LNCAP (cell line): Measurements from ENCODE around the gene GNL2.

Experiments
- TF ChIP-seq, protein P1 (sequence below): fragments of 450-650 bp; IDR thresholded peaks from 2 replicates; pipeline ENCODE4 v1.5.1; 2017; ENCODE audit warnings: mild to moderate bottlenecking

GNL2 gene

DNA sequence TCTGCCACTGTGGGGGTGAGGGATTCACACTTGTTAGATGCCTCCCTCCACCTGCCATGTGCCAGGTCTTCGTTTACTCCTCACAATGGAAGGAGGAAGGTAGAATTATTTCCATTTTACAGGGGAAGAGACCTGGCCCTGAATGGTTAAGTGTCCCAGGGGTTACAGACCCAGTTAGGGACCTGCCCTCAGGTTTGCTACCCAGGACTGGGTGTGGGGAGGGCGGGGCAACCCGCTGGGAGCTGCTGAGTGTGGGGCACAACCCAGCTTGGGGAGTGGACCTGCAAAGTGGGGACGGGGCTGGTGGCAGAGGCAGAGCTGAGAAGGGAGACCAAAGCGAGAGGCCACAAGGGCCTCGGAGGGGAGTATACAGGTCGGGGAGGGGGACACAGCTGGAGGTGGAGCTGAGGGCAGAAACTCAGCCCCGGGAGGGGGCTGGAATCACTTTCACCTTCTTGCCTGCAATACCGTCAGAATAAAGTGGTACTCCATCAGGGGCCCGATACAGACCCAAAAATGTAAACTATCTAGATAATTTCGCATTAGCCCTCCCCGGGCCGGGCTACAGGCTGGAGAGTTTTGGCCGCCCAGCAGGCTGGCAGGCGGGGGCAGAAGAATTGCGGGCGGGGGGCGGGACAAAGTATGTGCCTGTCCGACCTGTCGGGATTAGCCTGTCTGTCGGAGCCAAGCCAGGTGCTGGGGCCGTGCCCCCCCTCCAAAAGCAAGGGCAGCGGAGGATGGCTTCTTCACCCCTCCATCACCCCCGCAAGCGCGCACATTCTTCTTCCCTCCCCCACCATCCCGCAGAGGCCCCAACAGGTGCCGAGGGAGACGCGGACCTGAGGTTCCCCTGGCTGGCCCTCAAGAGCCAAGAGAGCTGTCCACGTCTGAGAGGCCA is 37.6 kb upstream of the GNL2 start:
- TF ChIP-seq, protein P1, sequence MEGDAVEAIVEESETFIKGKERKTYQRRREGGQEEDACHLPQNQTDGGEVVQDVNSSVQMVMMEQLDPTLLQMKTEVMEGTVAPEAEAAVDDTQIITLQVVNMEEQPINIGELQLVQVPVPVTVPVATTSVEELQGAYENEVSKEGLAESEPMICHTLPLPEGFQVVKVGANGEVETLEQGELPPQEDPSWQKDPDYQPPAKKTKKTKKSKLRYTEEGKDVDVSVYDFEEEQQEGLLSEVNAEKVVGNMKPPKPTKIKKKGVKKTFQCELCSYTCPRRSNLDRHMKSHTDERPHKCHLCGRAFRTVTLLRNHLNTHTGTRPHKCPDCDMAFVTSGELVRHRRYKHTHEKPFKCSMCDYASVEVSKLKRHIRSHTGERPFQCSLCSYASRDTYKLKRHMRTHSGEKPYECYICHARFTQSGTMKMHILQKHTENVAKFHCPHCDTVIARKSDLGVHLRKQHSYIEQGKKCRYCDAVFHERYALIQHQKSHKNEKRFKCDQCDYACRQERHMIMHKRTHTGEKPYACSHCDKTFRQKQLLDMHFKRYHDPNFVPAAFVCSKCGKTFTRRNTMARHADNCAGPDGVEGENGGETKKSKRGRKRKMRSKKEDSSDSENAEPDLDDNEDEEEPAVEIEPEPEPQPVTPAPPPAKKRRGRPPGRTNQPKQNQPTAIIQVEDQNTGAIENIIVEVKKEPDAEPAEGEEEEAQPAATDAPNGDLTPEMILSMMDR, result no peak

- TF ChIP-seq, protein P1, result no peak
Measured at GRCh38 chr1:37631036-37631435, 35.3 kb upstream of the GNL2 start.

DNA sequence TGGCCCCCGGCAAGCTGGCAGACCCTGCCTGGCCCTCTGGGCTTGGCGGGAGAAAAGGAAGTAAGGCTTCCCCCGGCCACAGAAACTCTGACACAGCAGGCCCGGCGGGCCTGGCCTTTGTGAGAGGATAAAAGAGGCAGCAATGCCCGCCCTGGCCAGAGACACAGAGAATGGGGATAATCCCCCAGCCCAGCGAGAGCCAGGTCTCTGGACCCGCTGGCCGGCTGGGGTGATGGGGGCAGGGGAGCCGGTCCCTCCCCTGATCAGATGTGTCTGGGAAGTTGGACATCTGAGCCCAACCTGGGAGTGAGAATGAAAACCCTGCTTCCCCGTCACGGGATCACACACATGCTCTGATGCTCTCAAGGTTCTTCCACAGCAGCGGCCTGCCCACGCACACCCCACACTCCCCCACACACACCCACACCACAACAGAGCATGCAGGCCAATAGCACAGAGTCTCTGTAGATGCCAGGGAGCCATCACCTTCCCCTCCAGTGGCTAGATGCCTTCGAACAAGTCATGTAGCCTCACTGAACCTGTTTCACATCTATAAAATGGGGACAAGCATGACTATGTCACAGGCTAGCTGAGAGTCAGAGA is 34.8 kb upstream of the GNL2 start:
- TF ChIP-seq, protein P1, result no peak

GRCh38 chr1:37629726-37630425 is 34.1 kb upstream of the GNL2 start:
- TF ChIP-seq, protein P1, result no peak

- TF ChIP-seq, protein P1, result no peak
Measured at GRCh38 chr1:37629008-37629407, 33.3 kb upstream of the GNL2 start.

DNA sequence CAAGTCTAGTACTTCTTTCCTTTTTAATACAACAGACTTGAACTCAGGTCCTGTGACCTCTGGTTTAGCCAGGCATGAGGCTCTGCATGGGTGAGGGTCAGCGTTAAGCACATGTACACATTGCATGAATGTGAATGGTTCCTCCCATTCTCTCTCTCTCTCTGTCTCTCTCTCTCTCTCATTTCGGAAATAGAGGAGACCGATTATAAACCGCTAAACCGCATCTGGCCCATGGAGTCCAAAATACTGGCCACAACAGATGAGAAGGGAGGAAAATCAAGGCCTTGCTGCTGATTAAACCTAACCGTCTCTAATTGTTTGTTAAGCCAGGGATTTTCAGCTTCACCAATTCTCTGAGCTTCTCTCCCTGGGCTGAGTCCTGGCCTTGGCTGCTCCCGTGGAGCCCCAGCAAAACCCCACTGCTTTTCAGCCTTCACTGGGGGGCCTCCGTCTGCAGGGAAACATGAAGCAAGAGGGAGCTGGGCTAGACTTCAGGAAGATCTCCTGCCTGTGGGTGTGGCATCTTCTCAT is 32.4 kb upstream of the GNL2 start:
- TF ChIP-seq, protein P1, result no peak

- TF ChIP-seq, protein P1, result no peak
Measured at GRCh38 chr1:37622131-37622530, 26.4 kb upstream of the GNL2 start.
